GM12878 (cell line): ENCODE results near the gene NFKBIZ. TPM values are rescaled to one million over a fixed set of nuclear protein-coding genes. Genes with fewer than 3 reads are reported as not detected.

Experiments used
- BMI1 ChIP-seq: fragments of 450-650 bp; IDR thresholded peaks from 2 replicates; pipeline ENCODE4 v1.6.1; 2016; ENCODE audit warnings: mild to moderate bottlenecking, moderate library complexity, borderline replicate concordance
- CBFB ChIP-seq: IDR thresholded peaks from 2 replicates; pipeline ENCODE4 v1.6.1; 2016; ENCODE audit warnings: antibody characterized with exemption, low read depth
- CBX3 ChIP-seq: fragments of 200-600 bp; sonication (generic); IDR thresholded peaks from 2 replicates; pipeline ENCODE4 v1.6.1; 2016; ENCODE audit warnings: low read depth, borderline replicate concordance
- CEBPB ChIP-seq, 2 experiments: fragments of 150-350 bp in 1 of 2; IDR thresholded peaks; 2 replicates each; pipeline ENCODE4 v1.6.1; 2012 to 2014; ENCODE audit warnings: low read depth in 2 of 2, low read length in 2 of 2, borderline replicate concordance in 1 of 2, inconsistent platforms in 1 of 2
- CEBPZ ChIP-seq: fragments of 150-350 bp; IDR thresholded peaks from 2 replicates; pipeline ENCODE4 v1.6.1; 2016; ENCODE audit warnings: low read depth, low read length
- CHD2 ChIP-seq: IDR thresholded peaks from 2 replicates; pipeline ENCODE4 v1.6.1; 2011; ENCODE audit warnings: low read depth, low read length, improper control_type of control experiment, borderline replicate concordance
- CREM ChIP-seq: IDR thresholded peaks from 2 replicates; pipeline ENCODE4 v1.6.1; 2014; ENCODE audit warnings: antibody characterized with exemption, low read depth
- ELK1 ChIP-seq: IDR thresholded peaks from 2 replicates; pipeline ENCODE4 v1.6.1; 2012; ENCODE audit warnings: low read depth, low read length, improper control_type of control experiment
- FOXM1 ChIP-seq: IDR thresholded peaks from 2 replicates; pipeline ENCODE4 v1.6.1; 2012; ENCODE audit warnings: low read depth, mild to moderate bottlenecking, inconsistent platforms, low read length, moderate library complexity
- HDGF ChIP-seq: fragments of 450-650 bp; IDR thresholded peaks from 2 replicates; pipeline ENCODE4 v1.6.1; 2016; ENCODE audit warnings: antibody characterized with exemption
- IRF3 ChIP-seq: fragments of 450-650 bp; IDR thresholded peaks from 2 replicates; pipeline ENCODE4 v1.6.1; 2014; ENCODE audit warnings: mild to moderate bottlenecking
- IRF4 ChIP-seq: IDR thresholded peaks from 2 replicates; pipeline ENCODE4 v1.6.1; 2011; ENCODE audit warnings: low read depth, low read length
- KLF5 ChIP-seq: fragments of 450-650 bp; IDR thresholded peaks from 2 replicates; pipeline ENCODE4 v1.6.1; 2014; ENCODE audit warnings: mild to moderate bottlenecking; ENCODE audit not compliant: partially characterized antibody
- MYB ChIP-seq: fragments of 150-350 bp; IDR thresholded peaks from 2 replicates; pipeline ENCODE4 v1.6.1; 2014; ENCODE audit warnings: mild to moderate bottlenecking, low read depth, low read length, borderline replicate concordance
- NBN ChIP-seq: fragments of 450-650 bp; IDR thresholded peaks from 2 replicates; pipeline ENCODE4 v1.6.1; 2016
- NFYA ChIP-seq: IDR thresholded peaks from 2 replicates; pipeline ENCODE4 v1.6.1; 2011; ENCODE audit warnings: low read depth, mild to moderate bottlenecking, low read length, improper control_type of control experiment, borderline replicate concordance
- NRF1 ChIP-seq: conservative IDR thresholded peaks from 2 replicates; pipeline ENCODE4 v1.6.1; 2011; ENCODE audit warnings: mild to moderate bottlenecking, low read depth, low read length, improper control_type of control experiment
- PAX8 ChIP-seq: fragments of 450-650 bp; IDR thresholded peaks from 2 replicates; pipeline ENCODE4 v1.6.1; 2017; ENCODE audit warnings: mild to moderate bottlenecking, moderate library complexity
- PML ChIP-seq: IDR thresholded peaks from 2 replicates; pipeline ENCODE4 v1.6.1; 2012; ENCODE audit warnings: low read length, inconsistent platforms
- SMAD5 ChIP-seq: IDR thresholded peaks from 2 replicates; pipeline ENCODE4 v1.6.1; 2016; ENCODE audit warnings: antibody characterized with exemption, low read depth
- SMC3 ChIP-seq: IDR thresholded peaks from 2 replicates; pipeline ENCODE4 v1.6.1; 2011; ENCODE audit warnings: low read length, improper control_type of control experiment, borderline replicate concordance
- ZNF274 ChIP-seq: IDR thresholded peaks from one replicate; pipeline ENCODE4 v1.8.0; 2011; ENCODE audit not compliant: insufficient read length, insufficient read depth
- ZNF592 ChIP-seq: fragments of 450-650 bp; IDR thresholded peaks from 2 replicates; pipeline ENCODE4 v1.6.1; 2017; ENCODE audit warnings: mild to moderate bottlenecking, moderate library complexity
- polyA plus RNA-seq, 11 experiments: library from polyadenylated mRNA; depleted of rRNA in 4 of 11; unstranded in 6 of 11; stranded (reverse) in 5 of 11; fragments of >200 nt; fragmentation: Nextera tagmentation in 4 of 11; fragmentation: Illumina TruSeq in 1 of 11; extraction: Ambion mirVana in 4 of 11; extraction: Trizol in 1 of 11; gene quantifications; 1 replicate in 1 of 11; 2 replicates in 10 of 11; pipeline versions ENCODE4 v1.2.1 to v1.2.3, GENCODE V29; 2011 to 2016; ENCODE audit warnings: inconsistent platforms in 2 of 11, missing spikeins in 2 of 11, low read depth in 1 of 11
- total RNA-seq, 4 experiments: library from RNA; depleted of rRNA in 3 of 4; stranded (reverse); fragments of >200 nt in 3 of 4; fragmentation: Illumina TruSeq in 1 of 4; extraction: Trizol in 1 of 4; gene quantifications; 2 replicates each; pipeline versions ENCODE4 v1.2.1 to v1.2.3, GENCODE V29; 2013 to 2021

The NFKBIZ gene
- total and polyA plus RNA-seq, 10 of the 15 experiments (the other 5 are each of a cell fraction or from before 2014, with no cell fraction given): 6.3 to 53.8 (median 17.3) TPM

- no peak for TF ChIP-seq IRF3
- no peak for TF ChIP-seq CBX3
- TF ChIP-seq NBN: peak; percentile 90
- TF ChIP-seq PML: peak; percentile 76; the same call in 1 of the 2 replicates
- TF ChIP-seq CEBPB (IDR thresholded peaks at IDR 0.05; ENCODE audit: borderline replicate concordance in 1 of 2, low read depth in 2 of 2, low read length in 2 of 2): no peak
- peak; percentile 74; the same call in 1 of the 2 replicates for TF ChIP-seq ELK1
- peak; percentile 81 for TF ChIP-seq CREM
- peak; percentile 69; the same call in 1 of the 2 replicates for TF ChIP-seq CHD2
- no peak for TF ChIP-seq PAX8
- TF ChIP-seq ZNF274: no peak
- peak; percentile 55 for TF ChIP-seq KLF5
- TF ChIP-seq HDGF: no peak
- TF ChIP-seq NFYA: no peak
- peak; percentile 75 for TF ChIP-seq IRF4
- TF ChIP-seq CEBPZ: no peak
- no peak for TF ChIP-seq NRF1
- peak; percentile 8; the same call in 1 of the 2 replicates for TF ChIP-seq SMC3
- TF ChIP-seq CBFB: peak; percentile 75
- TF ChIP-seq SMAD5: no peak
- TF ChIP-seq BMI1: peak; percentile 60; the same call in 1 of the 2 replicates
- peak; percentile 98 for TF ChIP-seq MYB
- TF ChIP-seq ZNF592: 0 out of 2 replicates have a peak, but pooled peaks have one; percentile 16
- TF ChIP-seq FOXM1: peak; percentile 95
Measured at GRCh38 chr3:101898752-101899169, 49.4 kb downstream of the NFKBIZ start (continued).
